Sigmoid colon (tissue), 7 donors: ENCODE results near the gene FSCN2. TPM values are rescaled to one million over a fixed set of nuclear protein-coding genes. Genes with fewer than 3 reads are reported as not detected.

Source experiments
- DNase-seq: peaks from one replicate; pipeline ENCODE4 v3.0.0-alpha.2; 2019
- H3K27ac ChIP-seq, 4 donors: fragments of 200-600 bp; sonication (generic); one replicate each; pipeline ENCODE4 v1.5.1; 2016 to 2019; ENCODE audit warnings: mild to moderate bottlenecking in 1 of 4
- H3K27me3 ChIP-seq, 3 donors: fragments of 200-600 bp; sonication (generic); one replicate each; pipeline ENCODE4 v1.5.1; 2019; ENCODE audit warnings: mild to moderate bottlenecking in 1 of 3
- H3K36me3 ChIP-seq, 4 donors: fragments of 200-600 bp; sonication (generic); one replicate each; pipeline ENCODE4 v1.5.1; 2016 to 2019
- H3K4me1 ChIP-seq, 4 donors: fragments of 200-600 bp; sonication (generic); one replicate each; pipeline ENCODE4 v1.5.1; 2017 to 2019
- H3K4me3 ChIP-seq, 4 donors: fragments of 200-600 bp; sonication (generic); one replicate each; pipeline ENCODE4 v1.5.1; 2017 to 2019; ENCODE audit warnings: mild to moderate bottlenecking in 2 of 4, moderate library complexity in 1 of 4
- H3K9me3 ChIP-seq, 4 donors: fragments of 200-600 bp in 3 of 4; sonication (generic) in 3 of 4; one replicate each; pipeline versions ENCODE4 v1.5.1 to v1.6.1; 2013 to 2019
- CTCF ChIP-seq, 4 experiments: fragments of 450-650 bp in 3 of 4; fragments of 200-600 bp in 1 of 4; IDR thresholded peaks; one replicate each; pipeline ENCODE4 v1.5.1; 2016 to 2019; ENCODE audit warnings: antibody characterized with exemption in 4 of 4, mild to moderate bottlenecking in 3 of 4, moderate library complexity in 2 of 4
- EP300 ChIP-seq, 4 donors: sonication (generic); formaldehyde crosslinking; IDR thresholded peaks; one replicate each; pipeline ENCODE4 v1.6.1; 2017; ENCODE audit warnings: antibody characterized with exemption in 4 of 4
- POLR2A ChIP-seq, 2 donors: fragments of 450-650 bp; IDR thresholded peaks; one replicate each; pipeline ENCODE4 v1.6.1; 2016; ENCODE audit warnings: antibody characterized with exemption in 2 of 2, mild to moderate bottlenecking in 2 of 2, moderate library complexity in 2 of 2
- POLR2AphosphoS5 ChIP-seq, 4 donors: sonication (generic); formaldehyde crosslinking; IDR thresholded peaks; one replicate each; pipeline ENCODE4 v1.6.1; 2017; ENCODE audit warnings: antibody characterized with exemption in 4 of 4
- WGBS, 2 donors: extraction: QIAGEN DNeasy Blood & Tissue Kit; methylation state at CpG; one replicate each; pipeline ENCODE4 v1.1.7; 2013; 5-methylcytosine and 5-hydroxymethylcytosine counted together
- intact Hi-C: fragments of 100-400 bp; cut with DNase I; formaldehyde crosslinking; loops from one replicate; pipeline ENCODE4 v1.15.1; 2023
- polyA plus RNA-seq, 3 donors: library from polyadenylated mRNA; stranded (reverse); fragments of 200-250 nt; gene quantifications; one replicate each; pipeline ENCODE4 v1.2.3, GENCODE V29; 2013
- total RNA-seq, 4 donors: library from RNA; depleted of rRNA; stranded (reverse); fragments of >200 nt; gene quantifications; one replicate each; pipeline ENCODE4 v1.1.0, GENCODE V29; 2016
- donor health status: healthy with polysubstance abuse.
- donor health status: Bipolar disorder and iron deficiency.
- donor health status: healthy.

Gene FSCN2
- total and polyA plus RNA-seq, 7 donors = 0.33 to 2.3 (median 1.0) TPM; not detected in 3

GRCh38 chr17:81520021-81520901 lies 7.9 kb upstream of the FSCN2 start:
- intact Hi-C loops = no loop called here
- no peak for TF ChIP-seq CTCF (IDR thresholded peaks at IDR 0.05)
- no peak for TF ChIP-seq POLR2A (IDR thresholded peaks at IDR 0.05)
- TF ChIP-seq EP300 (IDR thresholded peaks at IDR 0.05) = no peak
- no peak for TF ChIP-seq POLR2AphosphoS5 (IDR thresholded peaks at IDR 0.05)
- WGBS, 2 donors = 58 to 71% methylated on average over 14 of the region's 14 CpGs
- Histone ChIP-seq H3K4me3 (no peak overlapping the region), H3K4me1 (peaks cover 0 to 69% (median 61%) of the 10 kb centered on the region in 4 donors), H3K36me3 (no peaks in the 10 kb centered on the region), H3K27me3 (peaks cover 3 to 24% (median 24%) of the 10 kb centered on the region in 3 donors), H3K9me3 (no peaks in the 10 kb centered on the region), H3K27ac (peak overlapping the region in 1 of 4 donors; percentile 100)
- no peak for DNase-seq

GRCh38 chr17:81522491-81523401 lies 5.4 kb upstream of the FSCN2 start:
- peaks cover 19 to 49% (median 49%) of the 10 kb centered on the region in 3 donors for H3K27me3 ChIP-seq
- peaks cover 0 to 52% (median 44%) of the 10 kb centered on the region in 4 donors for H3K4me1 ChIP-seq

GRCh38 chr17:81523402-81524038 lies 4.7 kb upstream of the FSCN2 start:
- no peak overlapping the region for H3K27ac ChIP-seq
- peaks cover 0 to 48% (median 39%) of the 10 kb centered on the region in 4 donors for H3K4me1 ChIP-seq
- H3K27me3 ChIP-seq = peaks cover 27 to 57% (median 57%) of the 10 kb centered on the region in 3 donors
- no peaks in the 10 kb centered on the region for H3K36me3 ChIP-seq
- DNase-seq = peak; percentile 83
- H3K4me3 ChIP-seq = no peak overlapping the region
- 52 to 53% methylated on average over 17 of the region's 17 CpGs for WGBS, 2 donors
- no peaks in the 10 kb centered on the region for H3K9me3 ChIP-seq
- intact Hi-C loops = no loop called here
- TF ChIP-seq EP300 (IDR thresholded peaks at IDR 0.05) (no peak), POLR2AphosphoS5 (IDR thresholded peaks at IDR 0.05) (peak in 1 of 4 donors; percentile 12)

More at GRCh38 chr17:81522491-81523401, 5.4 kb upstream of the FSCN2 start:
- Histone ChIP-seq H3K36me3 (no peaks in the 10 kb centered on the region), H3K4me3 (no peak overlapping the region), H3K27ac (no peak overlapping the region), H3K9me3 (no peaks in the 10 kb centered on the region)
- 72 to 85% methylated on average over 26 of the region's 26 CpGs for WGBS, 2 donors
- no peak for TF ChIP-seq EP300 (IDR thresholded peaks at IDR 0.05)
- TF ChIP-seq POLR2A (IDR thresholded peaks at IDR 0.05) = no peak
- TF ChIP-seq POLR2AphosphoS5 (IDR thresholded peaks at IDR 0.05) = no peak
- no peak for TF ChIP-seq CTCF (IDR thresholded peaks at IDR 0.05)
- intact Hi-C loops = no loop called here
- no peak for DNase-seq

- 74 to 82% methylated on average over 18 of the region's 18 CpGs for WGBS, 2 donors
Measured at GRCh38 chr17:81524039-81524864, 3.9 kb upstream of the FSCN2 start.

GRCh38 chr17:81524865-81525159 lies 3.4 kb upstream of the FSCN2 start:
- Histone ChIP-seq H3K4me3 (no peak overlapping the region), H3K4me1 (peaks cover 0 to 35% (median 26%) of the 10 kb centered on the region in 4 donors), H3K36me3 (no peaks in the 10 kb centered on the region), H3K27ac (no peak overlapping the region), H3K9me3 (no peaks in the 10 kb centered on the region), H3K27me3 (peaks cover 31 to 67% (median 66%) of the 10 kb centered on the region in 3 donors)
- WGBS, 2 donors = 77 to 80% methylated on average over 8 of the region's 8 CpGs
- TF ChIP-seq CTCF (IDR thresholded peaks at IDR 0.05) (no peak), POLR2A (IDR thresholded peaks at IDR 0.05) (no peak), EP300 (IDR thresholded peaks at IDR 0.05) (no peak), POLR2AphosphoS5 (IDR thresholded peaks at IDR 0.05) (no peak)
- DNase-seq = no peak
- intact Hi-C loops = no loop called here

More at GRCh38 chr17:81524039-81524864, 3.9 kb upstream of the FSCN2 start:
- intact Hi-C loops = no loop called here
- H3K27ac ChIP-seq = no peak overlapping the region
- TF ChIP-seq POLR2AphosphoS5 (IDR thresholded peaks at IDR 0.05) = no peak
- H3K9me3 ChIP-seq = no peaks in the 10 kb centered on the region
- no peaks in the 10 kb centered on the region for H3K36me3 ChIP-seq
- no peak overlapping the region for H3K4me3 ChIP-seq
- no peak for DNase-seq
- peaks cover 0 to 41% (median 31%) of the 10 kb centered on the region in 4 donors for H3K4me1 ChIP-seq
- H3K27me3 ChIP-seq = peaks cover 31 to 64% (median 64%) of the 10 kb centered on the region in 3 donors
